SKM-1 (cell line): Measurements from ENCODE around the gene CAMK2D.

ENCODE experiments used
- DNase-seq: peaks from one replicate; lab custom pipeline; 2025; ENCODE audit not compliant: unreplicated experiment; lab: John Stamatoyannopoulos, UW

Gene CAMK2D

DNA sequence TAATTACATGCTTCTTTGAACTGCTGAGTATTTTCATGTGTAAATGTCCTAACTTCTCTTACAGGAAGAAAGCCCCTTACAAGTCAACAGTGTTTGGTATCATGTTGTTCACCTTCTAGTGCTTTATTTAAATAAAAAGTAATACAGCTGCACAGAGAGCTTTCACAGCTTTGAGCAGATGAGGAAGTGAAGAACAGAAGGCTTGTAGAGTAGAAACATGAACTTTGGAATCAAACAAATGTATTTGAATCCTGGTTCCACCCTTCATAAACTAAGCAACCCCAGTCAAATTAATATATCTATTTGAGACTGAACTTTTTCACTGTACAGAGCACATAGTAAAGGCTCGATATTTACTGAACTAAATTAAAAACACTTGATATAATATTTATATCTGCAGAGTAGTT is 120.5 kb downstream of the CAMK2D start:
- no peak for DNase-seq

DNA sequence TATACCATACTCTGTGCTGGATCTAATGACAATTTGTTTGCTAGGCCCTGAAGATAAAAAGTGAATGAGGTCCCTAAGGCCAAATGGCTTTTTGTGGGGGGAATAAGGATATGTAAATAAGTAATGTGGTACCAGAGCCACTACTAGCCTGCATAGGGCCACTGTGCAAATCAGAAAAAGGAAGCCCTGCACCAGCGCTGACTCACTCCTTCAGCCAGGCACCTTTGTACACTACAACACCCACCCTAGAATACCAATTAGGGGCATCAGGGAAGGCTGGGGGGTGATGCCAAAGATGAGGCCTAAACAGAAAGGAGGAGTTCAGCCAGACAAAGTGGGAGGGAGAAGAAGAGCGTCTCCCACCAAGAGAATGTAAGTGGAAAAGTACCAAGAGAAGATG is 122.2 kb downstream of the CAMK2D start:
- no peak for DNase-seq

DNA sequence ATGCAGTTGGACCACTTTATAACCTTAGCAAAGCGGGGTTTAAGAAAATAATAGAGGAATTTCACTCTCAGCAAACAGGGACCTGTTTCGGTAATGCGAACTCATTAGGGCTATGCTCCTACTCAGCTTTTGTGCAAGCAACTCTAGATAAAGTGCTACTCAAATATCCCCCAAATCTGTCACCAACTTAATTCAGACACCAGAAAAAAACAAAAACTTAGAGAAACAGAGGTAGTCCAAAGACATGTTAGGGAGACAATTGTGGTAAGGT is 123.0 kb downstream of the CAMK2D start:
- no peak for DNase-seq

DNA sequence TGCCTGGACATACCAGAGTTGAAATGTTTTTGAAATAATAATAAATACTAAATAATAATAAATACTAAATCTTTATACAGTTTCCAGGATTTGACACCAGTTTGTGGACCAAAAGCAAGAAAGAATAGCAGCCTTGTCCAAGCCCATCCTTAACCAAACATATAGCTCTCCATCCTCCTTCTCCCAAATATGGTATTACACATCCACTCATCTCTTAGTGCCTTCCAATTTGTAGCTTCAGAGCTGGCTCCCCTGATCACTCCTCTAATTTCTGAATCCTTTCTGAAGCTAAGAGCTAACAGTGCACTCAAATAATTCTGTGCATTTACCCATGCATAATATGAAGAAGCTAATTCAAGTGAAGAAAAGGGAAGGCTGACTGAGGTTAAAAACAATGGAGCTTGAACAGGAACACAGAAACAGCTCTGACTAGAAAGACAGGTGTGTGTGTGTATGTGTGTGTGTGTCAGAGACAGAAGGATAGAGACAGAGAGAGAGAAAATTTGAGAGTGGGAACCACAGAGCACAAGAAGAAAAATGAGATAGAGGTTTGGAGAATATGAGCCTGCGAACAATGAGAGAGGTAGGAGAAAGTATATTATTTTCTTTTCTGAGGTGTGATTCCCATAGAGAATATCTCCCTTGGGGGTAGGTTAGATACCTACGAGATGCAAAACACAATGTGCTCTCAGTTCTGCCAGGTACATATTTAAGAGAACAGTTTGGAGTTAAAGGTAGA is 123.5 kb downstream of the CAMK2D start:
- no peak for DNase-seq

DNA sequence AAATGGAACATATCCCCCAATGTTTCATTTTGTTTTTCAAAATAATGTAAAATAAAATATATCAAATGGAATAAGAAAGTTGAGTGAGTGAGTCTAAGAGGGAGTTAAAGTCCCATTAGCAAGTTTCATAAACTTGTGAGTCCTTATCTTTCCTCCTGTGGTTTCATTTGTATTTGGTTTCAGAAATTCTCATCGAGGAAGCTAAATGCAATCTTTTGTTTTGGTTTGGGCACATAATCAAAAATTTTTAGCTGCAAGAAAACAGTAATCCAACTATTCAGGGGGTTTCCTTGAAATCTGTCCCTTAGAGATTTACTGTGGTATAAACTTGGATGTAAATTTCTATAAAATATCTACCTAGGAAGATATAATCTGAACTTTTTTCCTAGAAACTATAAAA is 124.2 kb downstream of the CAMK2D start:
- DNase-seq = no peak

DNA sequence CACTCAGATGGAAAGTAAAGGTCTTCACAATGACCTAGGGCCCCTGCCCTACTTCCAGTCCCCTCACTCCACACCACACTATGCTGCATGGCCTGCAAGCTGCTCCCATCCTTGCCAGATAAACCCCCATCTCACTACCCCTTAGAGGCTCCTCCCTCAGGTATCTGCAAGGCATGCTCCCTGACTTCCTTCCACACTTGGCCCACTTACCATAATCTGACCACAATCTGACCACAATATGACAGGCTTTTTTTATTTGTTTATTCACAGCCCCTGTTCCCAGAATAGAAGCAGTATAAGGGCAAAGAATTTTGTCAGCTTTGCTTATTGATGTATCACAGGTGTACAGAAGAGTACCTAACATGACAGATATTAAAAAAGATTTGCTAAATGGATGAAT is 124.7 kb downstream of the CAMK2D start:
- no peak for DNase-seq

DNA sequence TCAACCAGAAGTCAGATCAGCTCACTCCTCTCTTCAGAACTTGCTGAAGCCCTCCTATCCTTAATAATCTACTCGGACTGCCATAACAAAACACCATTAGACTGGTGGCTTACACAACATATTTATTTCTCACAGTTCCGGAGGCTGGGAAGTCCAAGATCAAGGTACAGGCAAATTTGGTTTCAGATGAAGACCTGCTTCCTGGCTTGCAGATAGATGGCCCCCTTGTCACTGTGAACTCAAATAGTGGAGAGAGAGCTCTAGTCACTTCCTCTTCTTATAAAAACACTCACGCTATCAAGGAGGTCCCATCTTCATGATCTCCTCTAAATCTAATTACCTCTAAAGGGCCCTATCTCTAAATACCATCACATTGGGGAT is 125.1 kb downstream of the CAMK2D start:
- DNase-seq = no peak

DNA sequence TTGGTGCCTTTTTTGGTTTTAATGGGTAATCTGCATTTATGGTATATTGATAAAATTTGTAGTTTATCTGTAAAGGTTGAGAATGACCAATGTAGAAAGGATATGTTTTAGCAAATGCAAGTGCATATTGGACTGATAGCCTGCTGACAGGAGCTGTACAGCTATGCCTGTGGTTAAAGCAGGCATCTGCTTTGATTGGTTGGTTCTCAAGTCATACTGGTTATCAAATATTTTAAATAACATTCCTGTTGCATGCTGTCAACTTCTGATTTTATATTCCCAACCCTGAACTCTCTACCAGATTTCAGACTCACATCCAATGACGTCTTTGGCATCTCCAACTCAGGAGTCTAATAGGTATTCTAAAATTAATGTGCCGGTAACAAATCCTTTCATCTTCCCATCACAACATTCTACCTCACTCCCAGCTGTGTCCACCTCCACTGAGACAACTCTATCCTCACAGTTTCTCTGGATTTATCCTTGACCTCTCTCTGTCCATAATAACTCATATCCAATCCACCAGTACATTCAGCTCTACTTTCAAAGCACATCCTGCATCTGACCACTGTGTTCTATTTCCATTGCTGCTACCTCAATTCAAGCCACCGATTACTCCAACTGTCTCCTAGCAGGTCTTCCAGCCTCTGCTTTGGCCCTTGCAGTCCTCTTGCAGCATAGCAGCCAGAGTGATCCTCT is 125.7 kb downstream of the CAMK2D start:
- no peak for DNase-seq

DNA sequence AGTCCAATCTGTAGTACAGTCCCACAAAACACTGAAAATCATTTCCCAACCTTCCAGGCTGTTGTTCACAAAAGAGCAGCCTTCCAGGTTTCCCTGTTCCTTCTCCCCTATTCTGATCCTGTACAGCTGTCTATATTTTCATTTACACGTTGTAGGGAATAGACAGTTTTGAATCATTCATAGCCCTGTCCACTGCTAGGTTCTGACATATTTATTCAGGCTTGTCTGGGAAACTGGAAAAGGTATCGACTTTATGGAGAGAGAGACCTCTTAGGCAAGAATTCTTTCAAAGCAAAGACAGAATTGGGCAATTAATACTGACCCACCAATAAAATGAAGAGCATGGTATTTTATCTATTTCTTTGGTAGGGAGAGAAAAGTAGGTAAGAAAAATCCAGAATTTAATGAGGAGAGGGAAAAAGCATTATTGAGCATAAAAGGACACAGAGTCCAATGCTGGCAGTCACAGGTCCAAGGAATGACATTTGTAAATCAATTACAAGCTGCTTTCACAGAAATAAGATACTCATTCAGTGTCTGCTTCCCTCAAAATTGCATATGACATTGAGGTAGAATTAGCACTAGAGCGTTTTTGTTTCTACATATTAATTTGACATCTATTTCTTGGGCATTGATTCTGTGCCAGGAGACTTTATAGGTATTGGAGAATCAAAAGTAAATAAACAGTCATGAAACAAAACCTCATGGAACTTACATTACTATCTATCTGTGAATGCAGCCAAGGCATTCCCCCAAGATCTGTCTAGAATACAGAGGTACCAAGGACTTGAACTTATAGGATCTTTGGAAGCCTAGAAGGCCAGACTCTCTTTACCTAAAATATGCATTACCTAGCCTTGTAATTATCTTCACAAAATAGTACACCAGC is 127.2 kb downstream of the CAMK2D start:
- no peak for DNase-seq

DNA sequence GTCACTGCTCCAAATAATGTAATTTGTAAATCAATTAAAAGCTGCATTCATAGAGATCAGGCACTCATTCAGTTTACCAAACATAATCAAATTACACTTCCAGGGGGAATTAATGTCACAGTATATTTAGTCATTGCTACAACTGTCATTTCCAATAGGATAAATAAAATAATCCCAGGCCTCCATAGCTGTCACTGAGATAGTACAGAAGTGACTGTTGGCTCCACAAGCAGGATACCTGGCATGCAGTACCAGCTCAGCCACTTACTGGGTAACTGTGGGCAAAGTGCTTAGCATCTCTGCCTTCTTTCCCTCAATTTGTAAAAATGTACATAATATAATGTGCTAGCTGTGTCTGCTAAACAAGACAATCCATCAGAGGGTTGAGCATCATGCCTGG is 128.1 kb downstream of the CAMK2D start:
- no peak for DNase-seq

DNA sequence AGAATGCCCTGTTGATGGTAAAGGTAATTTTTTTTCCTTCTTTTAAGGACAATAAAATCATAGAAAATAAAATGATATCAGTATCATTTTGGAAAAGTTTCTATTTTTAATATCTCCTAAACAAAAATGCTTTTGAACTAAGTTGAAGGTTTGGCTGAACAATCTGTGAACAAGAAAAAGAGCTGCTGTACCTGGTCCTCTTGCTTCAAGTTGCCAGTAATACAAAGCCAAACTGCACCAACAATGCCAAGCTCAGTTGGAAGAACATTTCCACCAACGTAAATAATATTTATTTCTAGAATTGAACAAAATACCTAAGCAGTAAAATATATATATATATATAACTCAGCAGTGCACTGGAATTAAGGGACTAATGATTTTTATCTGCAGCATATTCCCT is 132.8 kb downstream of the CAMK2D start:
- no peak for DNase-seq

DNA sequence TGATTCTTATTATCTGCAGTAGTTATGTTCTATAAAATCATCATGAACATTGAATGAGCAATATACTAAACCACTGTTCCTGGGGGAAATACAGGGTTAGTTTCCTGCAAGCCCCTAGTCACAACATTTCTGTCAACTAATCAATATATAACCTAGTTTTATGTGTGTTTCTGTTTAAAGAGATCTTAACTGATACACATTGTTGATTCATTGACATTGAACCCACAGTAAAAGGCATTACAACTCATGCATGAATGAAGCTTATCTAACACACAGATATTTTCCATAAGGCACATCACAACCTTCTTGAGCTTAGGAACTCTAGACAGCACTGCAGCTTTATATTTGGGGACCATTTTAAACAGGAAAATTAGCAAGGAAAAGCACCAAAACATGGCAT is 134.2 kb downstream of the CAMK2D start:
- no peak for DNase-seq

DNA sequence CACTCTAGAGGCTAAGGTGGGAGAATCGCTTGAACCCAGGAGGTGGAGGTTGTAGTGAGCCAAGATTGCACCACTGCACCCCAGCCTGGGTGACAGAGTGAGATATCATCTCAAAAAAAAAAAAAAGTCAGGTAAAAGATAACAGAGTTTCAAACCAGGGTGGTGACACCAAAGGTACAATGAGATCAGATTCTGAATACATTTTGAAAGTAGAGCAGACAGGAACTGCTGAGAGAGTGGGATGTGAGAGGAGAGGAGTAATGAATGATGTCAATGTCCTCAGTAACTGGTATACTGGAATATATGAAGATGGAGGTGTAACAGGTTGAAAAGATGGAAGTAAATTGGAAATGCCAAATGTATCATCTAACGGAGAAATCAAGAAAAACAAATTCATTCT is 135.6 kb downstream of the CAMK2D start:
- DNase-seq = no peak

DNA sequence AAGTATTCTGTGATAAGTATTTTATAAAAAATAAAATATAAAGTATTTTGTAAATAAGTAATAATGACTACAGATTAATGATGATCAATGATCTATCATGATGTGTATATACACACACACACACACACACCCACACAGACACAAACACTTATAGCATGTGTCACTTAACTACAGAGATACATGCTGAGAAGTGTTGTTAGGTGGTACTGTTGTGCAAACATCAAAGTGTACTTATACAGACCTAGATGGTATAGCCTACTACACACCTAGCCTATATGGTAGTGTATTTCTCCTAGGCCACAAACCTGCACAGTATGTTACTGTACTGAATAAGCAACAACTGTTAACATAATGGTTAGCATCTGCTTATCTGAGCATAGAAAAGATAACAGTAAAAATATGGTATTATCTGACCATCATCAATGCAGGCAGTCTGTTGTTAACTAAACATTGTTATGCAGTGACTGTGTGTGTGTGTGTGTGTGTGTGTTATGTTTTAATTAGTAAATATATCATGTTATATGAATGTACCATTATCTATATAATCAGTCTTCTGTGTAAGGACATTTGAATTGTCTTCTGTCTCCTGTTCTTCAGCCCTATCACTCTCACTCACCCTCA is 138.2 kb downstream of the CAMK2D start:
- DNase-seq = no peak

DNA sequence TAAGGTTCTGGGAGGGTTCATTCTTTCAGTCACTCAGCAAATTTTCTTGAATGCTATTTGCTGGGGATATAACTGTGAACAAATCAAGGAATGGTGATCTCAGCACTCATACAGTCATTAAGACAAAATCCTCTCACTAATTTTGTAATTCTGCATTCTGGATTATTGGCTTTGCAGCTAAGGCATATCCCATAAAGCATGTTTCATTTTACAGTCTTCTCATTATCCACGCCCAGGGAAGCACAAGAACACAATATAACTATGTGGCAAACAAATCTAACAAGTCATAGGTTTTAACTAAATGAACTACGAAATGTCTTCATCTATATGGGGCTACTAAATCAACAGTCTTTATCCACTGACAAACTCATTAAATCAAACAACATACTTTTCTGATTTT is 139.9 kb downstream of the CAMK2D start:
- no peak for DNase-seq

DNA sequence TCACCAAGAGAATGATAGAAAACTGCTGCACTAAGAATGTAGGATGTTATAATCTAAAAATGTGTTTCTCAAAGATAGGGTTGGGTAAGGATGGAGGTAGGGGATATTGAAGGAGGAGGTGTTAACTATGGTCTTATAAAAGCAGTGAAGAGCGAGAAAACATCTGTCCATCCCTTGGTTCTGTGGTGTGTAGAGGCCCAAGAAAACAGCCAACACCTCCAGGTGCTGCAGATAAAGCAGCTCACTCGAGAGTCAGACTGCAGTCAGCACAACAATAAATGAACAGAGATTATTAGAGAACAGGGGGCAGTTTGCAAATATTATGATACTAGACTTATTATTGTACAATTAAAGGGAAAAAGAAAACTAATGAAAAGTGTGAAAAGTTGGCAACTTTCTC is 141.5 kb downstream of the CAMK2D start:
- DNase-seq = no peak

DNA sequence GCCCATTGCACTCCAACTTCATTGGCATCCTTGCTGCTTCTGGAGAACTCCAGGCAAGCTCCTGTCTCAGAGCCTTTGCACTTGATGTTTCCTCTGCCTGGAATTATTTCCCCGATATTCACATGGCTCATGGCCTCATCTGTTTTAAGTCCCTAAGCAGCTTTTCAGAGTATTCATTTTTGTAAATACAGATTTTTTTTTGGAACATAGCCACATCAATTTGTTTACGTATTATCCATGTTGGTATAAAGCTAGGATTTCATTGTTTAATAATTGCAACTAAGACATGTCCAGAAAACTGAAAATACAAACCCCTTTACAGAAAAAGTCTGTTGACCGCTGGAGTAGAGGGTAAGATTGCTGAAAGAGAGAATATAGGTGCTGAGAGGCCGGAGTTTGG is 142.0 kb downstream of the CAMK2D start:
- DNase-seq = no peak

DNA sequence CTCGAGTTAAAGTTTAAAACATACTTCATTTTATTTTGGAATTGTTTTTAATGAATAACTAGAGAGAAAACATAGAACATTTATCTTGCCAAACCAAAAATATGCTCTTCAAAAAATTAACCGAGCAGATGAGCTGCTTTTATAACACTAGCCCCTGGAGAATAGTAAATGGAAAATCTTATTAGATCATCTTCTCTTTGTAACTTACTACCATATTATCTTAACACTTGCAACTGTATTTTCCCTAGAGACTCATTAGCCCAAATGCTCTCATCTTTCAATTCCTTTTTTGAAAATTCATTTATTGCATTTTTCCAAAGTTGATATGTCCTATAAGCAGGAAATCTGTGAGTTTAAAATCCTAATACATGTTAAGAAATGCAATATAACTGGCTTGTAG is 143.3 kb downstream of the CAMK2D start:
- DNase-seq = no peak

DNA sequence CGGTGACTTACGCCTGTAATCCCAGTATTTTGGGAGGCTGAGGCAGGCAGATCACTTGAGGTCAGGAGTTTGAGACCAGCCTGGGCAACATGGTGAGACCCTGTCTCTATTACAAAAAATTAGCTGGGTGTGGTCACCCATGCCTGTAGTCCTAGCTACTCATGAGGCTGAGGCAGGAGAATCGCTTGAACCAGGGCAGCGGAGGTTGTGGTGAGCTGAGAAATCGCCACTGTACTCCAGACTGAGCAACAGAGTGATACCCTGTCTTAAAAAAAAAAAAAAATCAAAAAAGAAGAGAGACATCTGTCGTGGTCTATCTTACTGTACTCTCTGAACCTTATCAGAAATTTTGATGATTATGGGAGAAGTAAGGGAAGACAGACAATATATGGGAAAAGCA is 144.3 kb downstream of the CAMK2D start:
- no peak for DNase-seq

DNA sequence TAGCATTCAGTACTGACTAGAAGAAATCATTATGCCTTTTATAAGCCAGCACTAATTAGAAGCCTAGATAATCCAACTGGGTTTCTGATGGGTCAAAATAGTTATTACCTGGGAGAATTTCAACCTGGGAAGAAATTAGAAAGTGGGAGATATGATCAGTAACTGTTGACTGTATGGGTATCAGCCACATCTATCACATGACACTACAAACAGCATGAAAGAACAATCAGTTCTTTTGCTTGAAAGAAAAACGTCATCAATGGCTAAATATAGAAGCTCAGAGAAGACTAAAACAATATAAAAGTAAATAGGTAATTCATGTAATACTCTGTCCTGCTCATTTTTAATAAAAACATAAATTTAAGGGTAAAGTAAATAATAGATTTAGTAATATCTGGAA is 145.1 kb downstream of the CAMK2D start:
- no peak for DNase-seq

DNA sequence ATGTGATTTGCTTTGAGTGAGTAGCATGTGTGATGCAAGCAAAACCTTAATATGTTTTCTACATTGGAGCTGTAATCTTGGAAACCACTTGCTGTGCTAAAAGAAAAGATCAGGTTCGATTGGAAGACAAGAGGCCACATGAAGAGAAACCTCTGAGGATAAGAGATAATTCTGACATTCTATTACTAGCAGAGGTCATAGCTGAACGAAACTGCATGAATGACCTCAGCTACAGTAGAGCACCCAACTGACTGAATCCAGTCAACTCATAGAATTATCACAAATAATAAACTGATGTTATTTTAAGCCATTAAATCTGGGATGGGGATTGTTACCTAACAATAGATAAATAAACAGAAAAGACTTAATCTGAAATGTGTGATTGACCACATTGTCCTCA is 147.1 kb downstream of the CAMK2D start:
- DNase-seq = no peak

DNA sequence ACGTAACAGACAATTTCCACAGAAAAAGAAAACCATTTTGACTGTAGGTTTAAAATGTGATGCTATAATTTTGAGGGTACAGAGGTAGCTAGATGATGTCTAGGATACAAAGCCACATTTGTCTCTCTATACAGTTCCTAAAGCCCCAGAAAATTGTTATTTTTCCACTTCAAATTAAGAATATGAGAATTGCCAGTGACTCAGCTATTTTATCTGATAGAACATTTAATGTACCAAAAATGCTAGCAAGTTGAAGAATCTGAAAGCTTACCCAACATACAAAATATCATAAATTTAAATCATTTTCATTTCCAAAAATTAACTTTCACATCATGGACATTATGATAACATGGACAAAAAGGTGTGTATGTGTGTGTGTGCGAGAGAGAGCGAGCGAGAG is 148.0 kb downstream of the CAMK2D start:
- DNase-seq = no peak
